Mammary epithelial cell (primary cell): ENCODE measurements around the gene ACSM5.

ENCODE experiments used
- CTCF ChIP-seq, 2 donors: IDR thresholded peaks in 1 of 2; conservative IDR thresholded peaks in 1 of 2; 2 replicates each; pipeline ENCODE4 v1.5.1; 2011 to 2012; ENCODE audit warnings: inconsistent platforms in 2 of 2, low read length in 2 of 2, mild to moderate bottlenecking in 2 of 2, control low read depth in 1 of 2, low read depth in 1 of 2; ENCODE audit not compliant: insufficient read depth in 1 of 2; ENCODE audit errors: extremely low read depth in 1 of 2
- EZH2 ChIP-seq: IDR thresholded peaks from 2 replicates; pipeline ENCODE4 v1.6.1; 2012; ENCODE audit warnings: low read length, inconsistent platforms, borderline replicate concordance

- TF ChIP-seq CTCF (conservative IDR thresholded peaks at IDR 0.05 in 1 of 2, IDR thresholded peaks at IDR 0.05 in 1 of 2; ENCODE audit: extremely low read depth in 1 of 2, insufficient read depth in 1 of 2, low read depth in 1 of 2, low read length in 2 of 2) (no peak), EZH2 (no peak)
These were observed 11.8 kb upstream of the ACSM5 start for GRCh38 chr16:20397468-20398074.
